Cerebellar cortex (tissue), 1 donor: ENCODE data around the gene HOXA3.

Experiments used
- DNase-seq: peaks from one replicate; pipeline ENCODE4 v3.0.0-alpha.2; 2015; ENCODE audit warnings: low spot score

HOXA3 gene

DNA sequence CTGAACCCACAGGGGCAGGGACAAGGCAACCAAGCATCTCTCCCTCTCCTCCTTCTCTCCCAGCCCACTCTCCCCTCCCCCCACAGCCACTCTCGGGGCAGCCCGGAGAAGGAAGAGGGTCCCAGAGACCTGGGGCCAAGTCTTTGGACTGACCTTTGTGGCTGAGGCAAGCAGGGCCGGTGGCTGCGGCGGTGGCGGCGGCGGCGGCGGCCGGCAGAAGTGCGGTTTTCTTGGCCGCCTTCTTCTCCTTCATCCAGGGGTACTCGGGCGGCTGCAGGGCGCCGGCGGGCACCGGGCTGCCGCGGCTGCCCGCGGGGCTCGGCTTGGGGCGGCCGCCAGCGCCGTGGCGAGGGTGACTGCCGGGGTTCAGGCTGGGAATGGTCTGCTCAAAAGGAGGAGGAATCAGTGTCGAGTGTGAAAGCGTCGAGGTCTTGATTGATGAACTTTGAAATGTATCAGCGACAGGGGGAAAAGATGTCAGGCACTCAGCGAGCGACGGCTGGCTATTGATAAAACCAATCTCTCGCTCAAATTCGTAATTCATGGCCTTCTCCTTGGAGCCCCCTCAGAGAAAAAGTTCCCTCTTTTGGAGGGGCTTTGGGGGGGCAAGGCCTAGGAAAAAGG, 50.3 kb downstream of the HOXA3 start:
- no peak for DNase-seq

DNA sequence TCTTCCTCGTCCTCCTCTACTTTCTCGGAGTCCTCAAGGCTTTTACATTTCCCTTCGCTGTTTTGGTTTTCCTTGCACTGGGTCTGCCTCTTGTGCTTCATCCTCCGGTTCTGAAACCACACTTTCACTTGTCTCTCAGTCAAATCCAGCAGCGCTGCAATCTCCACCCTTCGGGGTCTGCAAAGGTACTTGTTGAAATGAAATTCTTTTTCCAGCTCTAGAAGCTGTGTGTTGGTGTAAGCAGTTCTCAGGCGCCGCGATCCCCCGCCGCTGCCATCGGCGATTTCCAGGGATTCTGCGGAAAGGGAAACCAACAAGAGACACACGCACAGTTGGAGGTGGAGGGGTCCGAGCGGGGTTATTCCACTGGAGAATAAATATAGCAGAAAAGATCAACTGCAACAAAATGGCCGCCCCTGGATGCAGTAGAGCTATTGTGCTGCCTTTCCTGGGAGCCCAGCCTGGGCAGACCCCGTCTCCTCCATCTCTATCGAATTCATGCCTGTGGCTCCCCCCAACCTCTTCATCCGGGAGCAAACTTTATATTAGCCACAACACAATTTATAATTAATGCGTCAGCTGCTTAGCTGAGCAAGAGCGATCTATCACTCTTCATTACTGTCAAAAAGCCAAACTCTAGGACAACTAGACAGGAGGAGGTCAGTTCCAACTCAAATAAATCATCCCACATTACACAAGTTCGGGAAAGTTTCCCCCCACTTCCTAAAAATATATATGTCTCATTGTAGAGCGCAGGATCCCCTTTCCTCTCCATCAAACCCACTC, 51.0 kb downstream of the HOXA3 start:
- DNase-seq, result no peak

DNA sequence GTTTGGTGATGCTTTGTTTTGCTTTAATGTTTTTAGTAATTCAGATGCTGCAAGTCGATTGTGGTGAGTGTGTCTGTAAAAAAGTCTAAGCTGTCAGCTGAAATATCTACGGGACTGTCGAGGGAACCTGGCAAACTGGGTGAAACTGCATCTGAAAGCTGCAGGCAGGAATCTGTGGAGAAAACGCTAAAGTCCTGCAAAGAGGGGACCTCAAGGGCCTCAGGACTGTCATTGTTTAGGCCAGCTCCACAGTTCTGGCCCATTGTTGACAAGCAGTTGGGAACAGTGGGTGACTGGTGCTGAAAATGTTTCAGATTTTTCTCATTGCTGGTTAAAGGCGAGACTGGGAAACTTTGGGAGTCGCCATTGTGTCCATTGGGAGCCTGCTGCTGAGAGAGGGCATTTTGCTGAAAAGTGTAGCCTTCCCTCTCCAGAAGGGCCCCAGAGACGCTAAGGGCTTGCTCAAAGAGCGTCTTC, 51.7 kb downstream of the HOXA3 start:
- DNase-seq, result no peak

DNA sequence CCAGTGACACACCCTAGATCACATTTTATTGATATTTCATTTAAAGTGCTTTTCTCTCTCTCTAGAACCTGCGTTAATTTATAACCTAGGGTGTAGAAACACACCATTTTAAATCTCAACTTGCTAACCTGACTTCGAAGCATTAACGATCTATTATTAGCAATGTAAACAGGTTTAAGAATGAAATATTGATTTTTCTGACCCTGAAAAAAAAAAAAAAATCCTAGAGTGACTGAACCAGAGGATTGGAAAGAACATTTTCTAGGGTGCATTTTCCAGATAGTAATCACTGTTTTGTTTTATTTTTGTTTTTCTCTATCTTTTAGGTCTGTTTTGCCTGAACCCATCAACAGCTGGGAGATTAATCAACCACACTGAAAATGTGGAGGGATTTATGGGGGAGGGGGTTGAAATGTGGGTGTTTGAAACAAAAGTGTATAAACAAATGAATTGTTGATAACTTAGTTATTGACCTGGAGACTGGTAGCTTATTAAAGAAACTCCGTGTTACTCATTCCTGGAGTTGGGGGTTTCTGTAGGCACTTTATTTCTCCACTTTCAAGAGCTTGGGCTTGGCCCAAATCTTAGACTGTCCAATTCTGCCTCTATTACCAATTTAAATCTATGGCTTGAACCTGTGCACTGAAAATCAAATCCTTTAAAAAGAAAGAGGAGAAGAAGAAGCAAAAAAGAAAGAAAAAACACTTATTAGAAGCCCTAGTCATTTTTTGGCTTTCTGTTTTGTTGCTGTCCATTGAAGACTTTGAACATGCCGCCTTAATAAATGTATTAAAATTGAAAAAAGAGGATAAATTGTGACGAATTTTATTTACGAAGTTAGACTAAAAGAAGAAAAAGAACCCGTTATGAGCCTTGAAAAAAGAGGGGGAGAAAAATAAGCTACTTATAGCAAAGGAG, 52.7 kb downstream of the HOXA3 start:
- no peak for DNase-seq

GRCh38 chr7:27098578-27099451, 53.6 kb downstream of the HOXA3 start:
- DNase-seq, result no peak

DNA sequence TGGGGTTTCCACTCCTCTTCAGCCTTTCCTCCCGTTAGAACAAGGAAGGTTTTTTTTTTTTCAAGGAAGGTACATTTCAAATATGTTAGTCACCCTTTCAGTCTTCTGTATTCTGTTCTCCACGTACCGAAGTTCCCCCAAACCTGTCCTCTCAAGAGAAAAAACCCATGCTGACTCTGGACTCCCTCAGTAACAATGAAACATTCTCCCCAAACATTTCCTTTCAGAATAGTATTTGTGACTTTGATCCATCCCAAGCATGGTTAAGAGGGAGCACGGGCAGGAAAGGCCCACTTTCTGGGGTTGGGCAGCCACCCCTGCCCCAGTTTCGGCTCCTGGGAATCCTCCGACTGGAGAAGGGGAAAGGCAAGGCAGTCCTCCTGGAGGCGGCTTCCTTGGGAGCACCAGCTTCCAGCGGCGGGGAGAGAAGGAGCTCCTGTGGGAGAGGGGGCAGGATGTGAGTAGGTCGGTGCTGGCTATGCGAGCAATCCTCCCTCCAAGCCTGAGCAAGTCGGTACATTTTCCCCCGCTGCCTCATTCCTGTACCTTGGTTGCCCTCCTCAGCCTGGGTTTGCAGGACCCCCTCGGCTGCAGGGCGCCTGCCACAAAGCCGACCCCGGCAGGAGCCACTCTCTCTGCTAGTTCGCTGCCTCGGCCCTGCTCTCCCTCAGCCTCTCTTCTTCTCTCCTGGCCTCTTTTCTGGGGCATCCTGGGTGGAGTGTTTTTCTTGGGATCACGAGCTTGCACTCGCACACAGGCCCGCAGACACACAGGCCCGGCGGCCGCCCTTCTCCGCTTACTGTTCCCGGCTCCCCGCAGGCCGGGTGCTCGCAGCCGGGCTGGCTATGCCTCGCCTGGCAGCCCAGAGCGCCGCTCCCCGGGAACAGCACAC, 54.5 kb downstream of the HOXA3 start:
- no peak for DNase-seq

GRCh38 chr7:27096768-27097514, 55.4 kb downstream of the HOXA3 start:
- no peak for DNase-seq

DNA sequence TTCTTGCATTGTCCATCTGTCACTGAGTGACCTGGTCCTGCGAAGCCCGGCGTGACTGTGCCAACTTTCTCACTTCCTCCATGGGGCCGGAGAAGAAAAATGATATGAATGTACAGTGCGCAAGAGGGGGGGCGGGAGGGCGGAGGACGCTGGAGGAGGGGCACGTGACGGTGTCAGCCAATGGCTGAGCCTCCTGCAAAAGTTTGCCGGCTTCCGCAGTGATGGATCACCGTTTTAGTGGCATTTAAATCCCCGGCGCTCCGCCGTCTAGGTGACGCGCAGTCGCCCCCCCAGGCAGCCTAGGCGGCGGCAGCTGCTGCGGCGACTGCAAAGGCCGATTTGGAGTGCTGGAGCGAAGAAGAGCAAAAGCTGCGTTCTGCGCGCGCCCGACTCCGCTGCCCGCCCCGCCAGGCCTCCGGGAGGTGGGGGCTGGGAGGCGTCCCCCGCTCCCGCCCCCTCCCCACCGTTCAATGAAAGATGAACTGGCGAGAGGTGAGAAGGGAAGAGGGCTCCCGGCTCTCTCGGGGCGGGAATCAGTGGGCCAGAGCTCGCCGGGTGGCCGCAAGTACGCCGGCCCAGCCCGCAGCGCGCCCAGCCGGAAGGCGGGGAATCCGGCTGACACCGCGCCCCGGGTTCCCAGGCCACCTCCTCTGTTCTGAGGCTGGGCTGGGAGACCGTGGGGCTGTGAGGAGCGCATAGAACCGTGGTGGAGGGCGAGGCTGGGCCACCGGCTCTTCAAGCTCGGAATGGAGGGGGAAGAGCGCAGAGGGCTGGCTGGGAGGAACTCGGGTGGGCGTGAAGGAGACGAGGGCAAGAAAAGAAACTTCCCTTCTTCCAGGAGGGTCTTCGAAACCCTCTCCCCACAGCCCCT, 56.3 kb downstream of the HOXA3 start, which contains the start of gene HOXA1:
Gene HOXA1, minus strand, starts transcription at position 104 of the 871 bp plus-strand sequence. Its CDS starts 88 bp downstream, at position 16.
- DNase-seq, result peak; percentile 77

DNA sequence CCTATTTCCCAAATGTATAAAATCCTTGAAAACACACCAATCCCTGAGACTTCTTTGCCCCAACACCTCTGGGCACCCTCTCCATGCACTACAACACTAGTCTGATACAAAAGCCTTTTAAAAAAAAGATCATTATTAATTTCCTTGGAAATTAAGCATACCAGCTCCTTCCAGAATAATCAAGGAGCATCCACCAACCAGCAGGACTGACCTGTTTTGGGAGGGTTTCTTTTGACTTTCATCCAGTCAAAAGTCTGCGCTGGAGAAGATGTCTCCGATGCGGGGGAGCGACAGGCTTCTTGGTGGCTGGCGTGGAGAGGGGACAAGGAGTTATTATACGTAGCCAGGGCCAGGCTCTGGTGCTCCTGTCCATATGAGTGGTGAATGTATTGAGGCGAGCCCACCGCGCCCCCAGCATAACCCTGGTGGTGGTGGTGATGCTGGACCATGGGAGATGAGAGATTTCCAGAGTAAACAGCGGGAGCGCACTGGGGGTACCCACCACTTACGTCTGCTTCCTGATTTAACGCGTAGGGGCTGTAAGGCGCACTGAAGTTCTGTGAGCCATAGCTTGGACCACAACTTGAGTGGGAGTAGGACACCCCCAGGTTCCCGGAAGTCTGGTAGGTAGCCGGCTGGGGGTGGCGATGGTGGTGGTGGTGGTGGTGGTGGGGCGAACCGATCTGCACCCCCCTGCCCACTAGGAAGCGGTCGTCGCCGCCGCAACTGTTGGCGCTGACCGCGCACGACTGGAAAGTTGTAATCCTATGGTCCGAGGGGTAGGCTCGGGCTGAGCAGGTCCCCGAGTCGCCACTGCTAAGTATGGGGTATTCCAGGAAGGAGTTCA, 57.1 kb downstream of the HOXA3 start:
- no peak for DNase-seq

DNA sequence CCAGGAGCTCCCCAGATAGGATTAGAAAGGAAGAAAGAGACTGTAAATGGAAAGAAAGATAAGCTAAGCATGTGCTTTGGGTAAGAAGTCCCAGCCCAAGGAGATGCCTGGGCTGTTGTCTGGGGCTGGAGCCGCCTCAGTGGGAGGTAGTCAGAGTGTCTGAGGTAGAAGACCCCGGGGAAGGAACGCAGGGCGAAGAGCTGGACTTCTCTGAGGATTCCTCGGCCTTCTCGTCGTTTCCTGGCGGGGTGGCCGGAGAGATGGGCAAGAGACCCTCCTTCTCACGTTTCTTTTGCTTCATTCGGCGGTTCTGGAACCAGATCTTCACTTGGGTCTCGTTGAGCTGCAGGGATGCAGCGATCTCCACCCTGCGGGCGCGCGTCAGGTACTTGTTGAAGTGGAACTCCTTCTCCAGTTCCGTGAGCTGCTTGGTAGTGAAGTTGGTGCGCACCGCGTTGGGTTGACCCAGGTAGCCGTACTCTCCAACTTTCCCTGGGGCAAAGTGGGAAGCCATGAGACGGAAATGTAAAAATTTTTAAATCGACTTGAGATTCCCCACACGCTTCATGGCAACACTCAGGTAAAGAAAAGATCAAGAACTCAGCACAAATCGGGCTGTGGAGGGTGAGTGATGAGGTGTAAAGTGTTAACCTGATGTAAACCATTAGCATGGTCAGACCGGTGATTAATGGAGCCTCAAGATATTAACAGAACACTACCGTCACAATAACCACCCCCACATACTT, 57.9 kb downstream of the HOXA3 start:
- DNase-seq, result no peak

GRCh38 chr7:27093184-27093895, 59.0 kb downstream of the HOXA3 start:
- no peak for DNase-seq

DNA sequence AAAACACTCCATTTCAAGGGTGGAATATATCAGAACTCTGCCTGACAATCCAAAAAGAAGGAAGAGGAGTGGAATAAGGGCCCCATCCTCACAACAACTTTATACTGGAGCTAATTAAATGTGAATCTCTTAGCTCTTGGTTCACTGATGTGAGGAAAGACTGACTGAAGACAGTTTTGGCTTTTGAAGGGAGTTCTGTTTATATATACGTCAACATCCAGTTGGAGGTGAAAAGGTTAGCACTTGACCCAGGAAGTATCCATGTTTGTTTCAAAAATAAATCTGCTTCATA, 59.6 kb downstream of the HOXA3 start:
- DNase-seq, result no peak

DNA sequence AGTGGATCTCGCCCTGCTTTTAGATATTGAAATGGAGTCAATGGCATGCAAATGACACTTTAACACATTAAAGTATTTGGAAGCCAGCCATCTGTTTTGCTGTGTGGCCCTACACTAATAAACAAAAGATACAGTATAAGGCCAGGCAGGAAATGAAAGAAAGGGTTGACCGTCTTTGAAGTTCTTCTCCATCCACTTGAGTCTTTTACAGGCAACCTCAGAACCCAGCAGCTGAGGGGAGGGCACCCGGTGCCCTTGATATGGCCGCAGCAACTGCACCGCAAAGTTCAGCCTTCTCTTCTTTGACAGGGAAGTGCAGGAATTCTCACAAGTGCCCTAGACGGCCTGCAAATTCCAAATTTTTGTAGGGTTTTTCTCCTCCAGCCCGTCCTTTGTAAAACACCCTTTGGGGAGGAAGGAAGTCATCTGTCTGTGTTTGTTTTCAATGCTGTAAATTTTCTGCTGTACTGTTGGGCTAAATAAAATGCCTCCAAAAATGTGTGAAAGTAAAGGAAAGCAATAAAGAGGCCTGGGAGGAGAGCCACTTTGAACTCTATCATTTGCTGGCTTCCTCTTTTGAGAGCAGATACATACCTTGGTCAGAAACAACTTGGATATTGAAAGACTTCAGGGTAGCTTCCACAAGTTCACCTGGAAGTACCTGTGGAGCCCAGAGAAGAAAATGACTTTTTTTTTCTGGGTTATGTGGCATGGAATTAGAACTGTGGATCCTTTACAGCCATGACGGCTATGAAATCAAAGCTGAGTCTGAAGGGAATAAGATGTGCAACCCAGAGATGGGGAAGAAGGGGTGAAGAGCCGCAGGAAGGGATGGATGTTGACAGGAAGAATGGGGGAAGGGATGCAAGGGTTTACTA, 60.2 kb downstream of the HOXA3 start:
- DNase-seq, result no peak

- no peak for DNase-seq
Measured at GRCh38 chr7:27091105-27091504, 61.3 kb downstream of the HOXA3 start.
